ENCODE data around the gene ADARB2. TPM values are rescaled to one million over a fixed set of nuclear protein-coding genes. Genes with fewer than 3 reads are reported as not detected.
A peak's percentile ranks its signal among the peaks of the same experiment; 100 is the strongest.

The ADARB2 gene
- total and polyA plus RNA-seq, 10 of the 15 experiments (the other 5 are each of a cell fraction or from before 2014, with no cell fraction given) = 0.02 to 4.1 (median 0.76) TPM

DNA sequence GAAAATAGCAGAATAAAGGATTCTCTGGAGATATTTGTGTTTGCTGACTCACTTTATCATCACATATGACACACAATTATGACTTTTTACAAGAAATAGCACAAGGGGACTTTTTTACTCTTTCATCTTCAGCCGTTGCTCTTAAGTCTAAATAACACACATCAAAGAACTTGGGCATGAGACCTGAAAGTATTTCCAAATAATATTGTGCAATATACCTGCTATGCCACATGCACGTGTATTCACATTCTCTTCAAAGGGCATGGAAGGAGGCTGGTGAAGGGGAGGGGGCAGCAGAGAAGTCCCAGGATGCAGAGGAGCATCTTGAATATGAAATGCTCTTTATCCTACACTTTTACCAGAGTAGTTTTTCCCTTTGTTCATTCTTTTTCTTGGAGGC lies 4.1 kb upstream of the ADARB2 start:
- in situ Hi-C loops (cut with MboI) = no loop called here

DNA sequence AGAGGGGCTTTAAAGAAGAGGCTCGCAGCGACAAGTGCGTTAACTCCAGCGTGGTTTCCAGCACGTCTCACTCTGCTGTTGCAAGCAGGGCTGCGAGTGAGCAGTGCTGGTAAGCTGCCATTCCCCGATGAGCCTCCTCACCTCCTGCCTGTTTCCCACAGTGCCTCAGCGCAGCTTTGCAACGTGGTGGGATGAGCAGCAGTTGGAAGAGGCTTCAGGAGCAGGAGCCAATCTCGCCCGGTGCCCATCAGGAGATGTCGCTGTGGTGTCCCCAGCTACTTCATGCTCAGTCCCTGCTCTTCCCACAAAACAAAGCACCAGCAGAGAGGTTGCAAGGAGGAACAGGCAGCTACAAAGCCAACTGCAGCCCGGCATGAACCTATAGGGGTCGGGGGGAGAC lies 2.4 kb upstream of the ADARB2 start:
- CTCF ChIA-PET = interaction anchor here (1.0 to 5.5 kb wide), 5 partner anchors 10 to 320 kb away, joined by 3 to 54 read pairs (median 14); no protein-coding TSS in a partner anchor
- TF ChIP-seq REST (IDR thresholded peaks at IDR 0.05; ENCODE audit: low read depth, low read length) (no peak), ZBTB4 (CRISPR knock-in tag; IDR thresholded peaks at IDR 0.05) (no peak), FOS (IDR thresholded peaks at IDR 0.05; ENCODE audit: borderline replicate concordance, extremely low read depth, insufficient read length) (no peak), MAX (IDR thresholded peaks at IDR 0.05; ENCODE audit: low read depth, low read length) (no peak), SP1 (IDR thresholded peaks at IDR 0.05; ENCODE audit: low read depth, low read length) (no peak), TAF1 (IDR thresholded peaks at IDR 0.05; ENCODE audit: borderline replicate concordance, low read depth, low read length) (no peak)
- no peak overlapping the region for H3K9ac ChIP-seq (ENCODE audit: control insufficient read depth, insufficient read depth, low read length)
- POLR2A ChIA-PET = interaction anchor here (0.6 to 3.3 kb wide), 3 partner anchors 11 to 278 kb away, joined by 5 to 39 read pairs (median 5); no protein-coding TSS in a partner anchor
- 55% methylated on average over 14 of the region's 14 CpGs for WGBS (ENCODE audit: insufficient coverage, insufficient replicate concordance, low lambda C conversion rate, missing lambda C conversion rate)
- H4K20me1 ChIP-seq (ENCODE audit: control insufficient read depth, insufficient read depth) = no peaks in the 10 kb centered on the region
- no peaks in the 10 kb centered on the region for H3K36me3 ChIP-seq (ENCODE audit: control insufficient read depth in 2 of 2, insufficient read depth in 2 of 2, low read length in 1 of 2)
- ATAC-seq (no peak), FAIRE-seq (no peak), DNase-seq (ENCODE audit: low read depth, low spot score) (no peak)
- RAD21 ChIA-PET (ENCODE audit: unreplicated experiment) = interaction anchor here (1.0 to 4.9 kb wide), 10 partner anchors 8 to 285 kb away, joined by 3 to 48 read pairs (median 15); no protein-coding TSS in a partner anchor
- no TSS peak for BruUV-seq (replicated peaks)
- in situ Hi-C loops (cut with MboI) = no loop called here
- peak overlapping the region; percentile 87; the same call in 1 of the 2 replicates for H3K4me2 ChIP-seq (ENCODE audit: control insufficient read depth, insufficient read depth)
- no peaks in the 10 kb centered on the region for H3K27me3 ChIP-seq (replicated peaks in 1 of 2; ENCODE audit: control insufficient read depth in 2 of 2, insufficient read depth in 2 of 2, low read length in 1 of 2)
- H2AFZ ChIP-seq (ENCODE audit: control insufficient read depth, low read depth, low read length) = no peak overlapping the region
- no peak overlapping the region for H3K27ac ChIP-seq (ENCODE audit: control insufficient read depth, insufficient read depth)
- H3K9me3 ChIP-seq (replicated peaks; ENCODE audit: control insufficient read depth, insufficient read depth, low read length) = no peaks in the 10 kb centered on the region
- peaks cover 24% of the 10 kb centered on the region for H3K79me2 ChIP-seq (ENCODE audit: control insufficient read depth, insufficient read depth, low read length)
- SMC1A ChIA-PET (ENCODE audit: uncharacterized antibody, unreplicated experiment) = interaction anchor here (0.7 to 13.0 kb wide), 11 partner anchors 8 to 319 kb away, joined by 3 to 214 read pairs (median 16); no protein-coding TSS in a partner anchor
- intact Hi-C loops (cut with micrococcal nuclease; ENCODE audit: unreplicated experiment) = loop anchor here (5.0 to 10.0 kb wide), 2 partner anchors 77 to 255 kb away; no protein-coding TSS in a partner anchor
- H3K4me1 ChIP-seq (ENCODE audit: control insufficient read depth, insufficient read depth, low read length) = peaks cover 21% of the 10 kb centered on the region
- H3K4me3 ChIP-seq = peak overlapping the region; percentile 7; the same call in 1 of the 2 replicates

More for the DNA sequence above, 4.1 kb upstream of the ADARB2 start:
- 0% methylated on average over 2 of the region's 2 CpGs for WGBS (ENCODE audit: insufficient coverage, insufficient replicate concordance, low lambda C conversion rate, missing lambda C conversion rate)
- no peak overlapping the region for H3K4me3 ChIP-seq
- no TSS peak for BruUV-seq (replicated peaks)
- no peak overlapping the region for H3K9ac ChIP-seq (ENCODE audit: control insufficient read depth, insufficient read depth, low read length)
- intact Hi-C loops (cut with micrococcal nuclease; ENCODE audit: unreplicated experiment) = no loop called here
- ChIA-PET SMC1A (ENCODE audit: uncharacterized antibody, unreplicated experiment) (no interaction called here), POLR2A (no interaction called here), CTCF (interaction anchor here (5.3 kb wide), 1 partner anchor 25 kb away, joined by 29 read pairs; no protein-coding TSS in a partner anchor), RAD21 (ENCODE audit: unreplicated experiment) (no interaction called here)
- peaks cover 21% of the 10 kb centered on the region for H3K4me1 ChIP-seq (ENCODE audit: control insufficient read depth, insufficient read depth, low read length)
- no peaks in the 10 kb centered on the region for H4K20me1 ChIP-seq (ENCODE audit: control insufficient read depth, insufficient read depth)
- TF ChIP-seq EP300 (IDR thresholded peaks at IDR 0.05; ENCODE audit: borderline replicate concordance in 1 of 2, control insufficient read depth in 1 of 2, low read depth in 2 of 2, low read length in 2 of 2) (no peak), PML (IDR thresholded peaks at IDR 0.05; ENCODE audit: low read length) (no peak), TCF7 (IDR thresholded peaks at IDR 0.05; ENCODE audit: borderline replicate concordance) (peak; percentile 79), CEBPB (IDR thresholded peaks at IDR 0.05; ENCODE audit: borderline replicate concordance in 1 of 2, low read depth in 2 of 2, low read length in 2 of 2) (peak in 1 of 2 experiments; percentile 40; a peak in 1 of 4 replicates), BHLHE40 (IDR thresholded peaks at IDR 0.05; ENCODE audit: borderline replicate concordance in 1 of 2, low read depth in 2 of 2, low read length in 1 of 2) (peak in 1 of 2 experiments; percentile 39; a peak in 1 of 4 replicates)
- H3K9me3 ChIP-seq (replicated peaks; ENCODE audit: control insufficient read depth, insufficient read depth, low read length) = no peaks in the 10 kb centered on the region
- H3K27ac ChIP-seq (ENCODE audit: control insufficient read depth, insufficient read depth) = no peak overlapping the region
- ATAC-seq = no peak
- H3K4me2 ChIP-seq (ENCODE audit: control insufficient read depth, insufficient read depth) = no peak overlapping the region
- H2AFZ ChIP-seq (ENCODE audit: control insufficient read depth, low read depth, low read length) = no peak overlapping the region
- no peak for DNase-seq (ENCODE audit: low read depth, low spot score)
- H3K36me3 ChIP-seq (ENCODE audit: control insufficient read depth in 2 of 2, insufficient read depth in 2 of 2, low read length in 1 of 2) = no peaks in the 10 kb centered on the region
- H3K79me2 ChIP-seq (ENCODE audit: control insufficient read depth, insufficient read depth, low read length) = peaks cover 8% of the 10 kb centered on the region
- no peaks in the 10 kb centered on the region for H3K27me3 ChIP-seq (replicated peaks in 1 of 2; ENCODE audit: control insufficient read depth in 2 of 2, insufficient read depth in 2 of 2, low read length in 1 of 2)
- FAIRE-seq = no peak

All from GM12878 (cell line).